Endometrium (tissue), 2 donors: ENCODE results near the gene HPCAL1.

Experiments used
- FAIRE-seq: peaks from 2 replicates; lab custom pipeline; 2012; peaks lifted over from hg19 to GRCh38; lab: Jason Lieb, UNC
- donor health status: control.
- donor health status: control.

Gene HPCAL1

GRCh38 chr2:10355471-10356438, 53.1 kb downstream of the HPCAL1 start:
- no peak for FAIRE-seq

- FAIRE-seq = no peak
These were observed 53.7 kb downstream of the HPCAL1 start for GRCh38 chr2:10356439-10356811.

GRCh38 chr2:10357193-10358169, 54.8 kb downstream of the HPCAL1 start:
- FAIRE-seq = no peak

GRCh38 chr2:10359246-10359645, 56.5 kb downstream of the HPCAL1 start:
- no peak for FAIRE-seq

- no peak for FAIRE-seq
These were observed 57.1 kb downstream of the HPCAL1 start for GRCh38 chr2:10359731-10360329.

GRCh38 chr2:10360460-10360849, 57.8 kb downstream of the HPCAL1 start:
- FAIRE-seq = no peak

- FAIRE-seq = no peak
These were observed 58.3 kb downstream of the HPCAL1 start for GRCh38 chr2:10360850-10361588.

GRCh38 chr2:10362096-10362897, 59.6 kb downstream of the HPCAL1 start:
- no peak for FAIRE-seq

- no peak for FAIRE-seq
These were observed 60.3 kb downstream of the HPCAL1 start for GRCh38 chr2:10362898-10363454.

GRCh38 chr2:10363861-10364610, 61.3 kb downstream of the HPCAL1 start:
- no peak for FAIRE-seq

GRCh38 chr2:10365412-10365811, 62.7 kb downstream of the HPCAL1 start:
- no peak for FAIRE-seq

- FAIRE-seq = no peak
These were observed 64.0 kb downstream of the HPCAL1 start for GRCh38 chr2:10366601-10367270.

GRCh38 chr2:10367472-10368439, 65.1 kb downstream of the HPCAL1 start:
- FAIRE-seq = no peak

- FAIRE-seq = no peak
These were observed 66.0 kb downstream of the HPCAL1 start for GRCh38 chr2:10368491-10369231.

GRCh38 chr2:10369269-10370255, 66.9 kb downstream of the HPCAL1 start:
- FAIRE-seq = no peak

- FAIRE-seq = no peak
These were observed 67.7 kb downstream of the HPCAL1 start for GRCh38 chr2:10370390-10370789.
